Activated CD8-positive, alpha-beta memory T cell treated with anti-CD3 and anti-CD28 coated beads, Interleukin-2, amount 50 U/mL, for 1 hour (primary cell): Measurements from ENCODE around the gene ABHD17C.

Experiments used
- DNase-seq: peaks from one replicate; pipeline ENCODE4 v3.0.0-alpha.2; 2020; ENCODE audit errors: extremely low read depth

The ABHD17C gene

DNA sequence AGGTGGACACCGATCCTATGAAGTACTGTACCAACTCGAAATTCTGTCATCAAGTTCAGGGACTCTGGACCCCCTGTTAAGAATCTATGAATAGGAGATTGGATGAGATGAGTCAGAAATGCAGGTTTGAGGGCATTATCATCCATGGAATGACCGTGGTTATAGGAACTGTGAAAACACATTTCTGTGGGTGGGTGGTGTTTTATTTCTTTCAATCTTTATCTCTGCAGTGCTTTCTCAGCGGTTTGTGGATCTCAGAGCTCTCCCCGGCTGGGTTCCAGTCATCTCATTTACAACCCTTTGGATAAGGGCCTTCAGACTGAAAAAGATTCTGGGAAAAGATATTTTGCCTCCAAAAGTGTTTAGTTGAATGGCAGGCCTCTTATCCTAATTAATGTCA, 5.4 kb upstream of the ABHD17C start:
- no peak for DNase-seq

DNA sequence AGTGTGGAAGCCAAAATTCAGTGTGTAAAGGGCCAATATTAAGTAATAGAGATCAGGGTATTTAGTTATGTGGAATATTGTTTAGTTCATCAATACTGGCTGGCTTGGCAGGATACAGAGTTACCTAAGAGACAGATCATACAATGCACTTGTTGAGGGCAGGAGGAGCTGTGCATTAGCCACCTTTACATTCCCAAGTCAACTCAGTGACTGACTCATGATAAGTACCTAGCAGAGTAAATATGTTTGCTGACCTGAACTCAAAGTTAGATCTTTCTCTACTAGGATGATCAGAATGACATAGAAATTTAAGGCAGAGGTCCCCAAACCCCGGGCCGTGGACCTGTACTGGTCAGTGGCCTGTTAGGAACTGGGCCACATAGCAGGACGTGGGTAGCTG, 3.5 kb upstream of the ABHD17C start:
- no peak for DNase-seq

DNA sequence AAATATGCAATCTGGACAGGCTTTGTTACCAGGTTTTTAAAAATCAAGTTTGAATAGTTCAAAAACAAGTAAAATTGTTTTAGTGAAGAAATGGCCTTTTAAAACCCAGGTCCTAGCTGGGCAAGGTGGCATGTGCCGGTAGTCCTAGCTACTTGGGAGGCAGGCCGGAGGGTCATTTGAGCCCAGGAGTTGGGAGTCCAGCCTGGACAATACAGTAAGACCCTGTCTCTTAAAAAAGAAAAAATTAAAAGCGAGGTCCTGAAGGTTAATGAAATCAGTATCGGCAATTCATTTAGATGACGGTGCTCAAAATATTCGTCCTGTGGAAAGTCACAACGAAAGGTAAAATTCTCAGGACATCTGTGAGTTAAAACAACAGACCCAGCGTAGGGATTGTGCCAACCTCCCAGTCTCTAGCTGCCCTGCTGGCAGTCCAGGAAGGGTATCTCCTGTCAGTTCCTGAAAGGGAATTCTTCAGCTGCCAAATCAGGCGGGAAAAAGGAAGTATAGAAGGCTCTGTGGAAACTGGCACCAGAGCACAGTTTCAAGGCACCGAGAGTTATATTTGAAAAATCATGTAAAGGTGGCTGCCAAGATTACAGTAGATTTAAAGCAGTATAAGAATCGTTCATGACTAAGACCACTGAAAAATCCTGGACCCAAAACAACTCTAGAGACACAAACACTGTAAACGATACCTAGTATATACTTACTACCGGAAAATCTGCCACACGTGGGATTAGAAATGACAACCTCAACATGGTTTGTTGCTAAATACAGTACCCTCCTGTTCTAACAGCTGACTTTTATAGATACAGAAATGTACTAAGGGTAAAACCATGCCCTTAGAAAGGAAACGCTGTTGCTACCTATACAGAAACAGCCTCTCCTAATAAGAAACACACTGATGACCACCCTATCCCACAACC, 1.2 kb upstream of the ABHD17C start:
- DNase-seq, result no peak

DNA sequence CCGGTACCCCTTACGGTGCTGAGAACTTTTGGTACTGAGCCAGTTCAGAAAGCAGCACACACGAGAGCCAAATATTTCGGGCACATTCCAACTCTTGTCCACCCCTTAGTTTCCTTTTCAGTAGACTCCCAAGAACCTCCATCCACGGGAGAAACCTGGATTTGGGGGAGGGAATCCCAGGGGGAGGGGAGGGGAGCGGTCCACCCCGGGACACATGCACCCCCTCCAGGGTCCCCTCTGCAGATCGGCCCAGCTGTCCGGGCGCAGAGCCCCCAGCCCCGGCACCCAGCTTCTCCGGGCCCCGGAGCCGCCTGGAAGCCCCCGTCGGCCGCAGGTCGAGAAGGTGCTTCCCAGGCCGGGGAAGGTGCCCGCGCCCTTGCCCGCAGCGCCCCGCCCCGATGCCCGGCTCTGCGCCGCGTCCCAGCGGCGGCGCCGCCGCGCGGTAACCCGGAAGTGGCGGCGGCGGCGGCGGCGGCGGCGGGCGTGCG, 455 bp upstream of the ABHD17C start:
- DNase-seq, result no peak

DNA sequence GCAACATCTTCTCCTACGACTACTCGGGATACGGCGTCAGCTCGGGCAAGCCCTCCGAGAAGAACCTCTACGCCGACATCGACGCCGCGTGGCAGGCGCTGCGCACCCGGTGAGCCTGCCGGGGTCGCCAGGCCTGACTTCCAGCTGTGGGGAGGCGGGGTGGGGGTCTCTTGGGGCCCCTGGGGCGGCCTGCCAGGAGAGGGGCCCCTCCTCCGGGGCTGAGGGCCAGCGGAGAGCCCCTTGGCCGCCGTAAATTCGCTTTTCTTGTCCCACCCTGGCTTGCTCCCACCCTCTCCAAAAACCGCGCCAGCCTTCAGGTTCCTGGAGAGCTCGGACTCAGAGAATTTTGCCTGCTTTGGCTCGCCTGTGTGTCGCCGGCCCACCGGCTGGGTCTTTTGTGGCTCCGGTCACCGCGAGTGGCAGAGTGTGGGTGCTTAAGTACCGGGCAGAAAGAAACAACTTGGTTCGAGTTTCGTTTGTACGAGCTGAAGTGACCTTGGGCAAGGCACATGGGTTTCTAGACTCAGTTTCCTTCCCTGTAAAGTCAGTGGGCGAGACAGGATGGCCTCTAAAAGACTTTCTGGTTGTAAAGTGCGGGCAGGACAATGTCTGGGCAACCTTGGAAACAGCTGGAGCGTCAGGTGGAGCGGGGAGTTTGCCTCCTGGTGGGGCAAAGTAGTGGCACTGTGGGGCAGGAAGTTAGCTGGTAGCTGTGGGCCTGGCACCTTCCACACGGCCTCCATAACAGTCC, 976 bp downstream of the ABHD17C start:
- no peak for DNase-seq

DNA sequence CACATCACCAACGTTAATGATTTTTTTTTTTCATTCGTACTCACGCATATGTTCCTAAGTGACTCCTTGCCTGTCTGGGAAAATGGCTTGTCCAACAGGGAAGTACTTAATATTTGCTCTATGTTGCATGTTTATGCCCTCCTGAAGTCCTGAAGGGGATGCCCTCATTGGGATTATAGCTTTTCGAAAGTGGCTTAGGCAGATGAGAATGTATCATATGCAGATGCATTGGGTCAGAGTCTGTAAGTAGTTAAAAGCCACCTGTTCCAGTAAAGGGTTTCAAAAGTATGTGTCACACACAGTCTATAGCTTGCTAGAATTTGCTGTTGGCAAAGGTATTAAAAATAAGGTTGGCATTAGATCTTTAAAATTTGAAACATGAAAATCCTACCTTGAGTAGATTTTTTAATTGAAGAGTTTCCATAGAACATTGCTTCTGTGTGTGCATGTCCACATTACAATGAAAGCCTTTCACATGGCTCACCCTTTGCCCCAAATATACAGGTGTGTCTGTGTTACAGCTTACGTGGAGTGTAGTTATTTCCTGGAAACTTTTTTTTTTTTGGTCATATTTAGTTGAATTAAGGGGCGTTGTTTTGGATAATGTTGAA, 2.1 kb downstream of the ABHD17C start:
- DNase-seq, result no peak

DNA sequence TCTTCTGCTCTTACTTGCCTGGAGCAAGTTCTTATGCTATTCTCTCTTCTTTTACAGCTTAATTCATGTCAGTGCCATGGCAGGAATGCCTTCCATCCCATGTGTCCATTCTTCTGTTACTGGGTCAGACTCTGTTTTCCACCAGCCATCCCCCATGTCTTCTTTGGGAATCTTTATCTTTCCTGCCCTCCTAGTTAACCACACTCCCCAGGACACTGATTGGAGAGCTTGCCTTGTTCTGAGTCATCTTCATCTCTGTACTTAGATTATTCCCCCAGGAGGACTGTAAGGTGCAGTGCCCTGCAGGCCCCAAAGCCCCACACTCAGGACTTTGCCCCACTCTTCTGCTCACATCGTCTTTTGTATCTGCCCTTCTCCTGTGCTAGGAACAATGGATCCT, 3.6 kb downstream of the ABHD17C start:
- no peak for DNase-seq

DNA sequence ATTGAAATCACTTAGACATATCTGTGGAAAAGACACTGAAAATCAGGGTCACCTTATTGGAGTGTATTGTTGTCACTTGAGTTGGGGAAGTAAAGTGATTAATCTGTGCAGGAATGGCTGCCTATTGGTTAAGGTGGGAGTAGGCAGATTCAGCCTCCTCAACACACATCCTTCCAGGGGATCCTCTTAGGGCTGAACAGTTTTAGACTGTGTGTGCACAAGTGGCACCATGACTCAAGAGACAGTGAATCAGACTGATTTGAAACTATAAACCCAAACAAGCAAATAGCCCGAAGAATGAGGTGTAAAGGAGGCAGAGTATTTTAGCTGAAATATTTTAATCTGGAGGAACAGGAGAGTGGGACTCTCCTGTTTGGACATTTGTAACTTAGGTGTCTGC, 4.9 kb downstream of the ABHD17C start:
- no peak for DNase-seq

DNA sequence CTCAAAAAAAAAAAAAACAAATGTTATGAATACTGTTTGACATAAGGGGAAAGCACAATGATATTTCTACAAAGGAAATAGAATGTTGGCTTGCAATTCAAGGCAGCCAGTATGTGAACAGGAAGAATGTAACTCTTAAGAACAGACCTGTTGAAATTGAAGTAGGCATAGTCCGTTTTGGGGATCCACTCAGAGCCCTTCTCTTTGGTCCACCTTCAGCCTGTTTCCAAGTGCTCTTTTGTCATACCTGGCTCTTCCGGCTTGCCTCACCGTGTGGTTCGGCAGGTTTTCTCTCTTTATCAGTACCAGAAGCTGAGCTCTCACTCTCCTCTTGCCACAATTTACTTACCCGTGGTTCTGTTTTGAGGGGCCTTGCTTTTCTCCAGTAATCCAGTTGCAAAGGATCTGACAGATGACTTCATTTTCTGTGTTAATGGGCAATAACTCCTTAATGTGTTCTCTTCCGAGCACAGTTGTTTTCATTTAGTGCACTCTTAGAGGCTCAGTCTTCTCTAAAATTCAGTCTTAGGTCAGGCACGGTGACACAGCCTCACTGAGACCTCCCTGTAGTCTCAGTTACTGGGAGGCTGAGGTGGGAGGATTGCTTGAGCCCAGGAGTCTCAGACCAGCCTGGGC, 6.7 kb downstream of the ABHD17C start:
- no peak for DNase-seq

DNA sequence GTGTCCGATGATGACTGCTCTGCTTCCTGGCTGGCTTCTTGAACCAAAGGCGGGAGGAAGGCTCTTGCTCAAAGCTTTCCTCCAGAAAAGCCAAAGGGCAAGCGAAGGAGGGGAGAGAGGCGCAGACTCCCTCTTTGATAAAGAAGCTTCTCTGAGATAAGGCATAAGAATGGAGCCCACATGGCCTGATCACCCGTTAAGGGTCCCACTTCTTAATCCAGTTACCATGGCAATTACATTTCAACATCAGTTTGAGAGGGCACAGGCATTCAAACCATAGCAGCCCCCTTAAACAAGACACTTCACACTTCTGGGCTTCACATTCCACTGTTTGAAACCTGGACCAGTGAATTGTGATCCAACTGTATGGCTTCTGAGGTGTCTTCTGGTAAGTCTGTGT, 8.0 kb downstream of the ABHD17C start:
- DNase-seq, result no peak

DNA sequence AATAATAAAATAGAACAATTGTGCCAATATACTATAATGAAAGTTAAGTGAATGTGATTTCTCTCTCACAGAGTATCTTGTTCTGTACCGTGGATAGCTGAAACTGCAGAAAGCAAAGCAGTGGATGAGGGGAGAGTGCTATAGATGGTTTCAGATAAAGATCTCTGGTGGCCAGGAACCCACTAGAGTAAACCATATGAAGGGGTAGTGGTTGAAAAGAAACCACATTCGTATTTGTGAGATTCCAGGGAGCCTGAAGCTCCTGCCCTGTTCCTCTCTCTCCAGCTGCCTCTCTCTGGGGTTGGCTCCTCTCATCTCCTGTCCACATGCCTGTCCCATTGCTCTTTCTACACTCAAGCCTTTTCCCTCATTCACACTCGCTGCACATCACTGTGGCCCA, 8.9 kb downstream of the ABHD17C start:
- no peak for DNase-seq

DNA sequence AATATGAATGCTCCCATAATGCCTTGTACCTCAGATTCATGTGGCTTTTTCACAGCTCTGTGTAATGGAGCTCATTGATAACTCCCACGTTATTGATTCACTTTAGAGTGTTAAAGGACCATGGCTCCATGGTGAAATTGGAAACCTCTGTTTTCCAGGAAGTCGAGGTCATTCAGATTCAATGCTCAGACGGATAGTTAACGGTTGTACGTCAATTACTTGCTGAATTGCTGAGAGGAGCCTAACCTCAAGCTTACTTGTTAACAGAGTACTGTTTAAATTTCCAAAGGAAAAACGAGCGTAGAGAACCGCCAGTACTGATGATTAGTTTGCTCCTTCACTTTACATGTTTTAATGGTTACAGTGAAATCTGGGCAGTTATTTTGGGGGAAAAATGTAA, 11.1 kb downstream of the ABHD17C start:
- DNase-seq, result no peak

DNA sequence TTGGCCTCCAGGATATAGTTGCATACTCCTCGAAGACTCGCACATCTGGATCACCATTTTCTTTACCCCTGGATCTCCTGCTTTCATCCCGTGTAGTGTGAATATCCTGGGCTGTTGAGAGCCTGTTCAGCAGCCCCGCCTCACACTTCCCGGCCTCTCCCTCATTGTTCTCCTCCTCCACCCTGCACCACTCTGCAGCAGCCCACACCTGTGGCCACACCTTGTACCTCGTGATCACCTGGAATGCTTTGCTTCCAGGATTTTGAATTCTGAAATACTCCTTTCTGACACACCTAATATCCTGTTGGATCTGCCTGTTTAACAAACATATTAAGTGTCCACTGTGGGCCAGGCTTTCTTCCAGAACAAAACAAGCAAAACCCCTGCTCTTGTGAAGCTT, 14.4 kb downstream of the ABHD17C start:
- no peak for DNase-seq

DNA sequence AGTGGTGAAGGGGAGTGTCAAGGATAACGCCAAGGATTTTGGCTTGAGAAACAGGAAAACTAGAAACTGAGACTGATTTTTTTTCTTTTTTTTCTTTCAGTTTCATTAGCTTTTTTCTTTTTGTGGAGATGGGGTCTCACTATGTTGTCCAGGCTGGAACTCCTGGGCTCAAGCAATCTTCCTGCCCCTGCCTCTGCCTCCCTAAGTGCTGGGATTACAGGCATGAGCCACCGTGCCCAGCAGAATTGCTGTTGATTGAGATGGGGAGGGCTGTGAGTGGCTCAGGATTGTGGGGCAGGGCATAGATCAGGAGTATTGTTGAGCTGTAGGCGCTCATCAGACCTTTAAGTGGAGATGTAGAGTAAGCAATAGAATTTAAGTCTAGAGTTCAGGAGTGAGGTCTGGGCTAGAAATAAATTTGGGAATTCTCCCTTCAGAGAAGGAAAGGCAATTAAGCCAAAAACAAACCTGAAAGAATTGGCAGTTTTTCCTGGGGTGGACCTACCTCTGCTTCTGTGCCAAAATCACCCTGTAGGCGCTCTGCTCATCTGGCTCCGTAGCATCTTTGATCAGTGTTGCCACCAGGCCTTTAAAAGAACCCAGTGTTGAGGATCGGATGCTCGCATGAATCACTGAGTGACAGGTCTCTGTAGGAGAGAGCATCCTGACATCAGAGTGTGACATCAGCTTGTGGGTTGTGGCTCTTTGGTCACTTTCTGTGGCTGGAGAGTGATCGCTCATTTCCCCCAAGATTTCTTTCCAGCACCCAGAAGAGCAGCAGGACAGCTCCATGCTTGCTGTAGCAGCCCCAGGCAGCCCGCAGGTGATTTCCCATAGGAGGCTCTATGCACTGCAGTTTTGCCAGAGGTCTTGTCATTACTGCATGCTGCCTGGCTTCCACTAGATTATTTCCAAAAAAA, 15.8 kb downstream of the ABHD17C start:
- DNase-seq, result no peak

DNA sequence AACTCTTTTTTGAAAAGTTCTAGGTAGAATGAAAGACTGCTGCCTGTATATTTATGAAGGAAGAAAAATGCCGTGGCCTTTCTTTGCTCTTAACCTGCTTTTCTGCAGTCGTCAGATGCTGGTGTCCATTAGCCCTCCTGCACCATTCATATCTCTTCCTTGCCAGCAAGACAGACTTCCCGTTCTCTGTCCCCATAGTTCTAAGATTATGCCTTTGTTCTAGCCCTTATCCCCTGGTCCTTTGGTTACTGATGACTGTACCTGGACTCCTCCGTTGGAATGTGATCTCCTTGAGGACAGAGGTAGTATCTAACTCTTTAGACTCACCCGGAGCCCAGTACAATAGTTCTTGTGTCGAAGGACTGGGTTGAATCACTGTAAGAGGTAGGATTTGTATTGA, 16.8 kb downstream of the ABHD17C start:
- DNase-seq, result no peak

DNA sequence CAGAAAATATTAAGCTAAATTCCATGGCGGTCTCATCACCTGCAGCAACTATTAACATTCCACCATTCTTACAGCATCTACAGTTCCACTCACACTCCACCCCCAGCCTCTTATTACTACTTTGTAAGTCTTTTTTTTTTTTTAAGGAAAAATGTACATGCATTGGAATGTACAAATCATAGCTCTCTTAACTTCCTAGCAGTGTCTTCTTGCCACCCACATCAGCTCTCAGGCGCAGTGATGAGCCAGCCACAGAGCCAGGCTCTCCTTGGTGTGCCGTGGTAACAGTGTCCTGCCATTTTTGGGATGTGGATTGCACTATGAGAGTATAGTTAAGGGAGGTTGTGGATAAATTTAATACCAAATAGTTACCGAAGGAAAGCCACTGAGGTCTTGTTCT, 17.8 kb downstream of the ABHD17C start:
- no peak for DNase-seq

DNA sequence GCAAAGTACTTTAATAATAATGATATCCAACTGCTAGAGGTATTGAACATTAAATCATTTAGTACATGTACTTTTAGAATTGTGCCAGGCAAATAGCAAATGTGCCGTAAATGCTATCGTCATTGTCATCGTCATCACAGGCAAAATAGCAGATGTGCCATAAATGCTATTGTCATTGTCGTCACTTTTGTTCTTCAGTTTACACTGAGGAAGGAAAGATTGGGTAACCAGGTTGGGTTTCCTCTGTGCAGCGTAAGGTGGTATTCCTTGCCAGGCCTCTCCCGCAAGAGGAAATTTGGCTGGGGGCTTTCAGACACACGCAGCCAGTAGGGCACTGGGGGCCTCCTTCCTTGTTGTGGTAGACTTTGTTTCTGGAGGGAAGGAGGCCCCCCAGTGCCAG, 26.4 kb downstream of the ABHD17C start:
- no peak for DNase-seq

DNA sequence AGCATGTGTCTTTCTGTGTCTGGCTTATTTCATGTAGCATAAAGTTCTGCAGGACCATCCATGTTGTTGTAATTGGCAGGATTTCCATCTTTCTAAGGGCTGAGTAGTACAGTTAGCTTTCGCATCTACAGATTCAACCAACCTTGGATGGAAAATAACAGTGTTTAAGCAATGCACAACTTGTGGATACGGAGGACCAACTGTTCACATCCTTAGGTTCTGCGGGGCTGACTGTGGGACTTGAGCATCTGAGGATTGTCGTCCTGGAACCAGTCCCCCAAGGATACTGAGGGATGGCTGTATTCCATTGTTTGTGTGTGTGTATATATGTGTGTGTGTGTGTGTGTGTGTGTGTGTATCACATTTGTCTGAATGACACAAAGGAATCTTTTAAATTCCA, 27.7 kb downstream of the ABHD17C start:
- DNase-seq, result no peak

DNA sequence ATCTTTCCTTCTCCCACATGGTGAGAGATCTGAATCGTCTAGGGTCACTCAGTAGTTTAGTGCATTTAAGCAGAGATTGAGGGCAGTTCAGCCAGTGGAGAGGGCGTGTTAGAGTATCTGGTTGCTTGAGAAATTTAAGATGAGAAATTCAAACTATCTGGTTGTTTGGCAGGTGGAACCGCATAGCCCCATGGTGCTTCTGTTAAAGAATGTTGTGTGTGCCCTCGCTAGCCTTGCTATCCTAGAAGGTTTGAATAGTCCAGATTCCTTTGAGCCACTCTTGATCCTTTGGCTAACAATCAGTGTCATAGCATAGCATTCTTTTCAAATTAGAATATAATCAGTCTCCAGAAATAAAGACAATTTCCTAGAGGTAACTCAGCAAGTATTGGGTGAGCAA, 32.1 kb downstream of the ABHD17C start:
- no peak for DNase-seq

DNA sequence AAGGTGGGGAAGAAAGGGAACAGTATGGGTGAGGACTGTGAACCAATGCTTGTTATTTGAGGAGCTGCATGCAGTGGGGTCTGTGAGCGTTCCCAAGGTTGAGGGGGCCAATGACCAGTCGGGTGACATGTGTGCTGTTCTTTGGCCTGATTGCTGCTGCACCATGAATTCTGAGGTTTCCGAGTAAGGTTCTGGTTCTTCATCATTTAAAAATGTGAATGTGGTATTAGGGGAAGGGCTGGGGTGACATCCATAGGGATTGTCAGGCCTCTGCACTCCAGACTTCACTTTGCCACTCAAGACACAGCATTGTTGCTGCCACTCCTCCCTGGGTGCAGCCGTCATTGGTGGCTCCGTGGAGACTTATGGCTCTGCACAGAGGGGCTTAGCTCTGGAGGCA, 32.5 kb downstream of the ABHD17C start:
- DNase-seq, result no peak

DNA sequence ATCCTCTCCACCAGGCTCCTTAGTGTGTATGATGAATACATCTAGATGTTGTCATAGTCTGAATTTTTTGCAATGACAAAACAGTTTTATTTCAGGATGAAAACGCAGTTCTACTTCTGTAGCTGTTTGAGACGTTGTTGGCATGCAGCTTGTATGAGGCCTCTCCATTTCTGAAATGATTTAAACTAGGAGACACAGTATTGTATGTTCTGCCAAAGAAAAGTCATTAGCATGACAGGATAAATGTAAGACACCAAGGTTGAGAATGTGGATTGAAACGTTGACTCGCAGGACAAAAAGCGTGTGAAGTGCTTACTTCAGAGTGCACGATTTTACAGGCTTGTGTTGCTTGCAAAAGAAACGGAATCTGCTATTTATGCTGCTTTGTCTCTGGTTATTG, 35.3 kb downstream of the ABHD17C start:
- DNase-seq, result no peak
